HepG2 (cell line): ENCODE measurements around the gene PLSCR1. TPM values are rescaled to one million over a fixed set of nuclear protein-coding genes. Genes with fewer than 3 reads are reported as not detected.

Experiments used
- ATAC-seq: fragments of 200-7000 bp; cut with Tn5 transposase; 3 replicates; pipeline ENCODE4 v1.9.1; 2020; ENCODE audit warnings: mild to moderate bottlenecking, moderate library complexity
- BruUV-seq: library from RNA; stranded (reverse); fragments of 400-500 nt; replicated peaks from 2 replicates; lab custom pipeline; 2021; lab: Mats Ljungman, UMichigan
- CTCF ChIA-PET: fragments of 300-600 bp; formaldehyde crosslinking; extraction: SDS; loops from one replicate; lab custom pipeline; 2021; ENCODE audit warnings: low total read pairs, inconsistent platforms, low intra/inter-chr PET ratio; lab: Yijun Ruan, JAX
- POLR2A ChIA-PET: fragments of 350-600 bp; sonication (Branson Sonifier 250); formaldehyde crosslinking; loops from one replicate; lab custom pipeline; 2020; ENCODE audit warnings: antibody characterized with exemption, inconsistent platforms; lab: Yijun Ruan, JAX
- DNase-seq: peaks from one replicate; pipeline ENCODE4 v3.0.0-alpha.2; 2015; ENCODE audit warnings: low spot score
- FAIRE-seq: peaks from 3 replicates; lab custom pipeline; 2011; peaks lifted over from hg19 to GRCh38; lab: Jason Lieb, UNC
- H2AFZ ChIP-seq: one replicate; pipeline ENCODE4 v1.6.1; 2011; ENCODE audit warnings: low read length, inconsistent platforms
- H3K27ac ChIP-seq: fragments of 300-600 bp; 3 replicates; pipeline ENCODE4 v1.8.0; 2011; ENCODE audit warnings: mixed run types, mild to moderate bottlenecking, mixed read lengths, low read length, inconsistent platforms; ENCODE audit not compliant: insufficient read depth; ENCODE audit errors: extremely low read length
- H3K27me3 ChIP-seq, 2 experiments: fragments of 200-600 bp in 1 of 2; 2 replicates in 1 of 2; 3 replicates in 1 of 2; pipeline versions ENCODE4 v1.6.0 to v1.8.0; 2011; ENCODE audit warnings: low read length in 2 of 2, mild to moderate bottlenecking in 2 of 2, moderate library complexity in 2 of 2, inconsistent platforms in 1 of 2; ENCODE audit not compliant: insufficient read depth in 2 of 2, control insufficient read depth in 1 of 2
- H3K36me3 ChIP-seq, 2 experiments: fragments of 200-600 bp in 1 of 2; replicated peaks in 1 of 2; 2 replicates in 1 of 2; 3 replicates in 1 of 2; pipeline versions ENCODE4 v1.5.1 to v1.8.0; 2011; ENCODE audit warnings: low read length in 2 of 2, inconsistent platforms in 1 of 2; ENCODE audit not compliant: insufficient read depth in 2 of 2, control insufficient read depth in 1 of 2
- H3K4me1 ChIP-seq: 2 replicates; pipeline ENCODE4 v1.5.1; 2012; ENCODE audit warnings: low read length, inconsistent platforms; ENCODE audit not compliant: insufficient read depth
- H3K4me2 ChIP-seq: 2 replicates; pipeline ENCODE4 v1.6.0; 2011; ENCODE audit warnings: low read depth, low read length, inconsistent platforms
- H3K4me3 ChIP-seq, 3 experiments: fragments of 200-600 bp in 1 of 3; sonication (generic), shearing (Covaris generic) in 1 of 3; replicated peaks in 1 of 3; 2 replicates each; pipeline ENCODE4 v1.5.1; 2011 to 2016; ENCODE audit warnings: low read length in 3 of 3, inconsistent platforms in 2 of 3, low read depth in 2 of 3, mild to moderate bottlenecking in 2 of 3, control low read depth in 1 of 3, mixed read lengths in 1 of 3; ENCODE audit not compliant: insufficient read depth in 1 of 3
- H3K79me2 ChIP-seq: one replicate; pipeline ENCODE4 v1.6.1; 2011; ENCODE audit warnings: low read length, inconsistent platforms; ENCODE audit not compliant: insufficient read depth
- H3K9ac ChIP-seq: 2 replicates; pipeline ENCODE4 v1.6.0; 2011; ENCODE audit warnings: mild to moderate bottlenecking, low read depth, low read length, inconsistent platforms; ENCODE audit not compliant: insufficient read depth
- H3K9me3 ChIP-seq: 2 replicates; pipeline ENCODE4 v1.5.1; 2012; ENCODE audit warnings: mild to moderate bottlenecking, low read length
- H4K20me1 ChIP-seq: 2 replicates; pipeline ENCODE4 v1.6.0; 2011; ENCODE audit warnings: inconsistent platforms, mild to moderate bottlenecking, low read length, moderate library complexity; ENCODE audit not compliant: insufficient read depth
- DPF2 ChIP-seq: sonication (generic); formaldehyde crosslinking; IDR thresholded peaks from 2 replicates; pipeline ENCODE4 v1.4.0; 2020; ENCODE audit warnings: mild to moderate bottlenecking, low read depth, missing genetic modification reagents, borderline replicate concordance
- EHMT2 ChIP-seq: fragments of 200-600 bp; sonication (generic); IDR thresholded peaks from 2 replicates; pipeline ENCODE4 v1.7.0; 2017; ENCODE audit warnings: antibody characterized with exemption, low read depth, low read length, borderline replicate concordance
- HDAC6 ChIP-seq: fragments of 200-600 bp; sonication (generic); IDR thresholded peaks from 2 replicates; pipeline ENCODE4 v1.7.0; 2017; ENCODE audit warnings: mild to moderate bottlenecking, antibody characterized with exemption, low read length, low read depth
- HOXA3 ChIP-seq: sonication (generic); formaldehyde crosslinking; IDR thresholded peaks from 2 replicates; pipeline ENCODE4 v1.5.0; 2020; ENCODE audit warnings: missing genetic modification reagents
- MIER2 ChIP-seq: IDR thresholded peaks from 2 replicates; pipeline ENCODE4 v1.6.1; 2016; ENCODE audit warnings: missing biosample characterization, missing genetic modification reagents
- NCOR1 ChIP-seq: fragments of 200-600 bp; sonication (generic); IDR thresholded peaks from 2 replicates; pipeline ENCODE4 v1.7.0; 2017; ENCODE audit warnings: antibody characterized with exemption, low read length, borderline replicate concordance
- RAD21 ChIP-seq: fragments of 450-650 bp; formaldehyde crosslinking; IDR thresholded peaks from 2 replicates; pipeline ENCODE4 v1.5.0; 2020; ENCODE audit warnings: mild to moderate bottlenecking
- RBM39 ChIP-seq: fragments of 200-400 bp; formaldehyde crosslinking; IDR thresholded peaks from one replicate; pipeline ENCODE4 v1.6.1; 2018; ENCODE audit warnings: antibody characterized with exemption, mild to moderate bottlenecking, low read depth, low read length; ENCODE audit not compliant: poor library complexity, severe bottlenecking
- RCOR2 ChIP-seq: IDR thresholded peaks from 2 replicates; pipeline ENCODE4 v1.6.1; 2016; ENCODE audit warnings: missing biosample characterization, missing genetic modification reagents
- TOPORS ChIP-seq: sonication (generic); formaldehyde crosslinking; IDR thresholded peaks from 2 replicates; pipeline ENCODE4 v1.8.0; 2023; ENCODE audit warnings: mild to moderate bottlenecking, missing genetic modification reagents
- ZBTB3 ChIP-seq: sonication (generic); formaldehyde crosslinking; IDR thresholded peaks from 2 replicates; pipeline ENCODE4 v1.4.0; 2020; ENCODE audit warnings: low read depth, mild to moderate bottlenecking, moderate library complexity, missing genetic modification reagents, borderline replicate concordance
- ZNF138 ChIP-seq: sonication (generic); formaldehyde crosslinking; IDR thresholded peaks from 2 replicates; pipeline ENCODE4 v1.5.0; 2020; ENCODE audit warnings: mild to moderate bottlenecking, low read depth, missing genetic modification reagents
- ZNF230 ChIP-seq: sonication (generic); formaldehyde crosslinking; IDR thresholded peaks from 2 replicates; pipeline ENCODE4 v1.4.0; 2020; ENCODE audit warnings: mild to moderate bottlenecking, missing genetic modification reagents
- ZNF75D ChIP-seq: sonication (generic); formaldehyde crosslinking; IDR thresholded peaks from 2 replicates; pipeline ENCODE4 v1.8.1; 2023; ENCODE audit warnings: missing genetic modification reagents, mild to moderate bottlenecking, borderline replicate concordance
- ZNF761 ChIP-seq: sonication (generic); formaldehyde crosslinking; conservative IDR thresholded peaks from 2 replicates; pipeline ENCODE4 v1.4.0; 2020; ENCODE audit warnings: mild to moderate bottlenecking, missing genetic modification reagents
- WGBS: methylation state at CpG from one replicate; pipeline ENCODE4 v1.1.6; 2017; ENCODE audit warnings: low lambda C conversion rate; 5-methylcytosine and 5-hydroxymethylcytosine counted together
- in situ Hi-C: cut with HindIII; loops from 2 replicates; pipeline ENCODE4 v1.10.0; 2017; ENCODE audit warnings: low pct_unique_long_range_greater_than_20kb; ENCODE audit not compliant: extremely low pct_ligation_motif_present
- intact Hi-C: fragments of 100-400 bp; cut with micrococcal nuclease; formaldehyde crosslinking; loops from one replicate; pipeline ENCODE4 v1.10.0; 2022; ENCODE audit not compliant: unreplicated experiment
- polyA plus RNA-seq, 8 experiments: library from polyadenylated mRNA; depleted of rRNA in 3 of 8; stranded (reverse) in 7 of 8; unstranded in 1 of 8; fragments of >200 nt; fragmentation: Illumina TruSeq in 4 of 8; extraction: Trizol in 4 of 8; gene quantifications; 2 replicates each; pipeline versions ENCODE4 v1.2.1 to v1.2.3, GENCODE V29; 2011 to 2016; ENCODE audit warnings: low read depth in 4 of 8, missing spikeins in 1 of 8, mixed read lengths in 1 of 8; ENCODE audit not compliant: insufficient read depth in 1 of 8
- total RNA-seq, 5 experiments: library from RNA; depleted of rRNA; stranded (reverse); fragments of >200 nt; fragmentation: Illumina TruSeq; extraction: Trizol; gene quantifications; 2 replicates each; pipeline ENCODE4 v1.2.3, GENCODE V29; 2016; ENCODE audit warnings: low read depth in 1 of 5
- TF ChIP-seq, protein P1 (sequence below), 2 experiments: IDR thresholded peaks; 2 replicates each; pipeline ENCODE4 v1.6.1; 2011 to 2012; ENCODE audit warnings: low read length in 2 of 2, borderline replicate concordance in 1 of 2, low read depth in 1 of 2, mild to moderate bottlenecking in 1 of 2, moderate library complexity in 1 of 2
- TF ChIP-seq, protein P2 (sequence below): sonication (generic); formaldehyde crosslinking; IDR thresholded peaks from 2 replicates; pipeline ENCODE4 v1.4.0; 2020; ENCODE audit warnings: missing genetic modification reagents, borderline replicate concordance

Gene PLSCR1
- total and polyA plus RNA-seq, 2 of the 13 experiments (the other 11 are each of a cell fraction or from before 2014, with no cell fraction given) = 33.8 to 34.1 TPM

DNA sequence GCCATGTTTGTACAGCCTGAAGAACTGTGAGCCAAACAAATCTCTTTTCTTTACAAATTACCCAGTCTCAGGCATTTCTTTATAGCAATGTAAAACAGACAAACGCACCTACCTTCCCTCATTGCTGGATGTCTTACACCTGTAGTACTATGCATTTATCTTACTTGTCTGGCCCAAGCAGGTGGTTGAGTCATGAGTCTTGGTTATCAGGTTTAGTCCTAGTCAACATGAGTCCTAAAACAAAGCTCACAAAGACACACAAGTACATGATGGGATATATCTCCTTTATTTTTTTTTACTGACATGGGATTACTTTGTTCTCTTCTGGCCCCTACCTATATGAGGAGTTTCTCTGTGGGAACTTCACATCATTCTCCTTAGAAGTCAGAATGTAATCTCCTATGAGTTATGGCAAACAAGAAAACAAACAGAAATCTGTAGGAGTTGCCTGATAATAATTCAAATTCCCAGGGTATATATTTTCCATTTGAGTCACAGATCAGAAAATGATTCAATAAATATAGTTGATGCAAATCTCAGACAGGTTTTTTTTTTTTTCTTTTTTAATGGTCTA lies 41.4 kb downstream of the PLSCR1 start:
- CTCF ChIA-PET = no interaction called here
- H3K79me2 ChIP-seq = no peaks in the 10 kb centered on the region
- no peak for ATAC-seq
- H3K9ac ChIP-seq = no peak overlapping the region
- WGBS = 16% methylated on average over 1 of the region's 1 CpG
- no peaks in the 10 kb centered on the region for H3K36me3 ChIP-seq
- FAIRE-seq = no peak
- H2AFZ ChIP-seq = no peak overlapping the region
- POLR2A ChIA-PET = no interaction called here
- no peaks in the 10 kb centered on the region for H3K27me3 ChIP-seq
- no peaks in the 10 kb centered on the region for H3K9me3 ChIP-seq
- H3K4me3 ChIP-seq = no peak overlapping the region
- H3K4me2 ChIP-seq = no peak overlapping the region
- TF ChIP-seq NCOR1 (no peak), RAD21 (CRISPR knock-in tag) (no peak), HDAC6 (no peak), RBM39 (no peak), ZNF761 (CRISPR knock-in tag) (no peak), TOPORS (CRISPR knock-in tag) (no peak), ZBTB3 (CRISPR knock-in tag) (no peak), ZNF75D (CRISPR knock-in tag) (no peak), DPF2 (no peak), RCOR2 (CRISPR knock-in tag) (no peak), ZNF230 (CRISPR knock-in tag) (no peak), EHMT2 (no peak), MIER2 (CRISPR knock-in tag) (no peak), ZNF138 (no peak), HOXA3 (no peak)
- TF ChIP-seq, protein P1, sequence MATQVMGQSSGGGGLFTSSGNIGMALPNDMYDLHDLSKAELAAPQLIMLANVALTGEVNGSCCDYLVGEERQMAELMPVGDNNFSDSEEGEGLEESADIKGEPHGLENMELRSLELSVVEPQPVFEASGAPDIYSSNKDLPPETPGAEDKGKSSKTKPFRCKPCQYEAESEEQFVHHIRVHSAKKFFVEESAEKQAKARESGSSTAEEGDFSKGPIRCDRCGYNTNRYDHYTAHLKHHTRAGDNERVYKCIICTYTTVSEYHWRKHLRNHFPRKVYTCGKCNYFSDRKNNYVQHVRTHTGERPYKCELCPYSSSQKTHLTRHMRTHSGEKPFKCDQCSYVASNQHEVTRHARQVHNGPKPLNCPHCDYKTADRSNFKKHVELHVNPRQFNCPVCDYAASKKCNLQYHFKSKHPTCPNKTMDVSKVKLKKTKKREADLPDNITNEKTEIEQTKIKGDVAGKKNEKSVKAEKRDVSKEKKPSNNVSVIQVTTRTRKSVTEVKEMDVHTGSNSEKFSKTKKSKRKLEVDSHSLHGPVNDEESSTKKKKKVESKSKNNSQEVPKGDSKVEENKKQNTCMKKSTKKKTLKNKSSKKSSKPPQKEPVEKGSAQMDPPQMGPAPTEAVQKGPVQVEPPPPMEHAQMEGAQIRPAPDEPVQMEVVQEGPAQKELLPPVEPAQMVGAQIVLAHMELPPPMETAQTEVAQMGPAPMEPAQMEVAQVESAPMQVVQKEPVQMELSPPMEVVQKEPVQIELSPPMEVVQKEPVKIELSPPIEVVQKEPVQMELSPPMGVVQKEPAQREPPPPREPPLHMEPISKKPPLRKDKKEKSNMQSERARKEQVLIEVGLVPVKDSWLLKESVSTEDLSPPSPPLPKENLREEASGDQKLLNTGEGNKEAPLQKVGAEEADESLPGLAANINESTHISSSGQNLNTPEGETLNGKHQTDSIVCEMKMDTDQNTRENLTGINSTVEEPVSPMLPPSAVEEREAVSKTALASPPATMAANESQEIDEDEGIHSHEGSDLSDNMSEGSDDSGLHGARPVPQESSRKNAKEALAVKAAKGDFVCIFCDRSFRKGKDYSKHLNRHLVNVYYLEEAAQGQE (IDR thresholded peaks at IDR 0.05; ENCODE audit: borderline replicate concordance in 1 of 2, low read depth in 1 of 2, low read length in 2 of 2) = no peak
- TF ChIP-seq, protein P2, sequence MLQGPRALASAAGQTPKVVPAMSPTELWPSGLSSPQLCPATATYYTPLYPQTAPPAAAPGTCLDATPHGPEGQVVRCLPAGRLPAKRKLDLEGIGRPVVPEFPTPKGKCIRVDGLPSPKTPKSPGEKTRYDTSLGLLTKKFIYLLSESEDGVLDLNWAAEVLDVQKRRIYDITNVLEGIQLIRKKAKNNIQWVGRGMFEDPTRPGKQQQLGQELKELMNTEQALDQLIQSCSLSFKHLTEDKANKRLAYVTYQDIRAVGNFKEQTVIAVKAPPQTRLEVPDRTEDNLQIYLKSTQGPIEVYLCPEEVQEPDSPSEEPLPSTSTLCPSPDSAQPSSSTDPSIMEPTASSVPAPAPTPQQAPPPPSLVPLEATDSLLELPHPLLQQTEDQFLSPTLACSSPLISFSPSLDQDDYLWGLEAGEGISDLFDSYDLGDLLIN (CRISPR knock-in tag) = no peak
- H3K4me1 ChIP-seq = peaks cover 11% of the 10 kb centered on the region
- in situ Hi-C loops (no loop called here), intact Hi-C loops (loop anchor here (5.0 kb wide), 1 partner anchor 74 kb away; no protein-coding TSS in a partner anchor)
- BruUV-seq = no TSS peak
- DNase-seq = no peak
- H4K20me1 ChIP-seq = no peaks in the 10 kb centered on the region
- no peak overlapping the region for H3K27ac ChIP-seq
